ENCODE measurements around the gene MAP4K1. TPM values are rescaled to one million over a fixed set of nuclear protein-coding genes. Genes with fewer than 3 reads are reported as not detected.
"Not testable (repeated sequence)": the region's sequence is repeated elsewhere in the genome, so short reads cannot be mapped to it uniquely, and the experiment has no call there.

MAP4K1 gene
- total RNA-seq, 1 donor from 2014 or later = 1.7 TPM

DNA sequence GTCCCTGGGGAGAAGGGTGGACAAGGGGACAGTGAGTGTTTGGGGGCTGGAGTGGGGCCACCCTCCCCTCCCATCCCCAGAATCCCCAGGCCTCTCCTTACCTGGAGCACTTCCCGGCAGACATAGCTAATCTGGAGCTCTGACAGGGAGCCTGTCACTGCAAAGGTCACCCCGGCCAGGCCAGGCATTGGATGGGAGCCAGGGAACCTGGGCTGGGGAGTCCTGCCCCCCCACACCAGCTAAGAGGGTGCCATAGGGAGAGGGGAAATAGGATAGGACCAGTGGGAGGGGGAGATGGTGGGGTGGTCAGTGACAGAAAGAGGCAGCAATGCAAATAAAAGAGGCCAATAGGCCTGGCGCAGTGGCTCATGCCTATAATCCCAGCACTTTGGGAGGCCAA is 3.5 kb downstream of the MAP4K1 start:
- H3K79me2 ChIP-seq (ENCODE audit: insufficient read depth, low read length) = peaks cover 5% of the 10 kb centered on the region
- no peaks in the 10 kb centered on the region for H4K20me1 ChIP-seq (ENCODE audit: insufficient read depth, low read length)
- no peaks in the 10 kb centered on the region for H3K27me3 ChIP-seq (ENCODE audit: insufficient read depth, low read length)
- H3K4me3 Mint-ChIP-seq (ENCODE audit: unreplicated experiment) = no peak overlapping the region
- no peak overlapping the region for H3K4me2 ChIP-seq (ENCODE audit: low read length)
- FAIRE-seq (no peak), DNase-seq (ENCODE audit: low read depth) (no peak)
- H3K36me3 Mint-ChIP-seq (ENCODE audit: low read depth, unreplicated experiment) = no peaks in the 10 kb centered on the region
- no peak overlapping the region for H3K4me3 ChIP-seq (ENCODE audit: insufficient read depth, low read depth, low read length)
- no peaks in the 10 kb centered on the region for H3K9me3 ChIP-seq (ENCODE audit: insufficient read depth, low read depth, low read length)
- H3K4me1 Mint-ChIP-seq (ENCODE audit: low read depth, unreplicated experiment) = no peaks in the 10 kb centered on the region
- no peak overlapping the region for H3K27ac ChIP-seq (ENCODE audit: low read depth, low read length)
- no peaks in the 10 kb centered on the region for H3K36me3 ChIP-seq (ENCODE audit: insufficient read depth, low read length)
- H3K27ac Mint-ChIP-seq (ENCODE audit: unreplicated experiment) = no peak overlapping the region
- TF ChIP-seq, protein P1, sequence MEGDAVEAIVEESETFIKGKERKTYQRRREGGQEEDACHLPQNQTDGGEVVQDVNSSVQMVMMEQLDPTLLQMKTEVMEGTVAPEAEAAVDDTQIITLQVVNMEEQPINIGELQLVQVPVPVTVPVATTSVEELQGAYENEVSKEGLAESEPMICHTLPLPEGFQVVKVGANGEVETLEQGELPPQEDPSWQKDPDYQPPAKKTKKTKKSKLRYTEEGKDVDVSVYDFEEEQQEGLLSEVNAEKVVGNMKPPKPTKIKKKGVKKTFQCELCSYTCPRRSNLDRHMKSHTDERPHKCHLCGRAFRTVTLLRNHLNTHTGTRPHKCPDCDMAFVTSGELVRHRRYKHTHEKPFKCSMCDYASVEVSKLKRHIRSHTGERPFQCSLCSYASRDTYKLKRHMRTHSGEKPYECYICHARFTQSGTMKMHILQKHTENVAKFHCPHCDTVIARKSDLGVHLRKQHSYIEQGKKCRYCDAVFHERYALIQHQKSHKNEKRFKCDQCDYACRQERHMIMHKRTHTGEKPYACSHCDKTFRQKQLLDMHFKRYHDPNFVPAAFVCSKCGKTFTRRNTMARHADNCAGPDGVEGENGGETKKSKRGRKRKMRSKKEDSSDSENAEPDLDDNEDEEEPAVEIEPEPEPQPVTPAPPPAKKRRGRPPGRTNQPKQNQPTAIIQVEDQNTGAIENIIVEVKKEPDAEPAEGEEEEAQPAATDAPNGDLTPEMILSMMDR (IDR thresholded peaks at IDR 0.05; ENCODE audit: insufficient read depth, low read depth, low read length) = no peak
- TF ChIP-seq EZH2 (IDR thresholded peaks at IDR 0.05; ENCODE audit: insufficient read depth, low read length) = no peak
- no peak overlapping the region for H3K9ac ChIP-seq (ENCODE audit: low read length)
- H2AFZ ChIP-seq (ENCODE audit: low read depth, low read length) = no peak overlapping the region
- no peaks in the 10 kb centered on the region for H3K9me3 Mint-ChIP-seq (ENCODE audit: unreplicated experiment)
- H3K27me3 Mint-ChIP-seq (ENCODE audit: low read depth, unreplicated experiment) = peaks cover 2% of the 10 kb centered on the region
- H3K4me1 ChIP-seq (ENCODE audit: insufficient read depth, low read length) = peaks cover 6% of the 10 kb centered on the region

DNA sequence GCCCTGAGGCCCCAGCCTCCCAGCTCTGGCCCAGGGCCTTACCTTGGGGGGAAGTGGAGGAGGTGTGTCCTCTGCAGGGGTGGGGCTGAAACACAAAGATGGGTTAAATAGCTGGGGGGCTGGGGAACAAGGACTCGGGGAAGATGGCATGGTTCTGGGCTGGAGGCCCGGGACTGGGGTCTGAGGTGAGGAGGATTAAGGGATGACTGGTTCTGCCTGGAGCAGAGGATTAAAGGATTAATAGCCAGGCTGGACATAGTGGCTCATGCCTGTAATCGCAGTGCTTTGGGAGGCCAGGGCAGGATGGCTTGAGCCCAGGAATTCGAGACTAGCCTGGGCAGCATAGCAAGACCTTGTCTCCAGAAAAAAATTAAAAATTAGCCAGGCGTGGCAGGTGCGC is 11.6 kb downstream of the MAP4K1 start:
- no peak overlapping the region for H3K27ac Mint-ChIP-seq (ENCODE audit: unreplicated experiment)
- no peaks in the 10 kb centered on the region for H3K4me1 Mint-ChIP-seq (ENCODE audit: low read depth, unreplicated experiment)
- no peak for FAIRE-seq

DNA sequence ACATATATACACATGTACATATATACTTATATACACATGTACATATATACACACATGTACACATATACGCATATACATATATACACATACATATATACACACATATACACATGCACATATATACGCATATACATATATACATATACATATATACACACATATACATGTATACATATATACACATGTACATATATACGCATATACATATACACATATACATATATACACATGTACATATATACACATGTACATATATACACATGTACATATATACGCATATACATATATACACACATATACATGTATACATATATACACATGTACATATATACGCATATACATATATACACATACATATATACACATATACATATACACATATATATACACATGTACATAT is 14.9 kb downstream of the MAP4K1 start:
- H3K9me3 ChIP-seq (ENCODE audit: insufficient read depth, low read depth, low read length); H3K4me3 ChIP-seq (ENCODE audit: insufficient read depth, low read depth, low read length): not testable (repeated sequence)
- peaks cover 14% of the 10 kb centered on the region for H3K27me3 Mint-ChIP-seq (ENCODE audit: low read depth, unreplicated experiment)

More for the DNA sequence above, 11.6 kb downstream of the MAP4K1 start:
- H3K9ac ChIP-seq (ENCODE audit: low read length) = no peak overlapping the region
- Mint-ChIP-seq H3K4me3 (ENCODE audit: unreplicated experiment) (no peak overlapping the region), H3K9me3 (ENCODE audit: unreplicated experiment) (no peaks in the 10 kb centered on the region), H3K36me3 (ENCODE audit: low read depth, unreplicated experiment) (no peaks in the 10 kb centered on the region), H3K27me3 (ENCODE audit: low read depth, unreplicated experiment) (peaks cover 6% of the 10 kb centered on the region)
- DNase-seq (ENCODE audit: low read depth) = no peak
- no peak overlapping the region for H2AFZ ChIP-seq (ENCODE audit: low read depth, low read length)
- H4K20me1 ChIP-seq (ENCODE audit: insufficient read depth, low read length) = no peaks in the 10 kb centered on the region
- no peak overlapping the region for H3K4me2 ChIP-seq (ENCODE audit: low read length)
- H3K27ac ChIP-seq (ENCODE audit: low read depth, low read length) = no peak overlapping the region
- no peak overlapping the region for H3K4me3 ChIP-seq (ENCODE audit: insufficient read depth, low read depth, low read length)
- H3K9me3 ChIP-seq (ENCODE audit: insufficient read depth, low read depth, low read length) = no peaks in the 10 kb centered on the region
- H3K4me1 ChIP-seq (ENCODE audit: insufficient read depth, low read length) = no peaks in the 10 kb centered on the region
- TF ChIP-seq, protein P1 (IDR thresholded peaks at IDR 0.05; ENCODE audit: insufficient read depth, low read depth, low read length) = no peak
- TF ChIP-seq EZH2 (IDR thresholded peaks at IDR 0.05; ENCODE audit: insufficient read depth, low read length) = no peak
- no peaks in the 10 kb centered on the region for H3K79me2 ChIP-seq (ENCODE audit: insufficient read depth, low read length)
- no peaks in the 10 kb centered on the region for H3K36me3 ChIP-seq (ENCODE audit: insufficient read depth, low read length)
- H3K27me3 ChIP-seq (ENCODE audit: insufficient read depth, low read length) = no peaks in the 10 kb centered on the region

More for the DNA sequence above, 14.9 kb downstream of the MAP4K1 start:
- H3K27ac Mint-ChIP-seq (ENCODE audit: unreplicated experiment); H3K79me2 ChIP-seq (ENCODE audit: insufficient read depth, low read length); H3K4me1 ChIP-seq (ENCODE audit: insufficient read depth, low read length); H3K36me3 ChIP-seq (ENCODE audit: insufficient read depth, low read length); H3K9me3 Mint-ChIP-seq (ENCODE audit: unreplicated experiment); FAIRE-seq; H3K4me1 Mint-ChIP-seq (ENCODE audit: low read depth, unreplicated experiment); DNase-seq (ENCODE audit: low read depth); H3K4me3 Mint-ChIP-seq (ENCODE audit: unreplicated experiment); H3K9ac ChIP-seq (ENCODE audit: low read length); H2AFZ ChIP-seq (ENCODE audit: low read depth, low read length); H3K4me2 ChIP-seq (ENCODE audit: low read length); H4K20me1 ChIP-seq (ENCODE audit: insufficient read depth, low read length); H3K27me3 ChIP-seq (ENCODE audit: insufficient read depth, low read length); H3K27ac ChIP-seq (ENCODE audit: low read depth, low read length); H3K36me3 Mint-ChIP-seq (ENCODE audit: low read depth, unreplicated experiment): not testable (repeated sequence)

Data from astrocyte (in vitro differentiated cells and primary cell).